SIG-M5 treated with dmso at 0.1 percent for 504 hours (cell line): ENCODE results near the gene UNC93A.
"Not testable (repeated sequence)": the region's sequence is repeated elsewhere in the genome, so short reads cannot be mapped to it uniquely, and the experiment has no call there.

Experiments
- DNase-seq: peaks from one replicate; lab custom pipeline; 2025; ENCODE audit not compliant: unreplicated experiment; lab: John Stamatoyannopoulos, UW

UNC93A gene

DNA sequence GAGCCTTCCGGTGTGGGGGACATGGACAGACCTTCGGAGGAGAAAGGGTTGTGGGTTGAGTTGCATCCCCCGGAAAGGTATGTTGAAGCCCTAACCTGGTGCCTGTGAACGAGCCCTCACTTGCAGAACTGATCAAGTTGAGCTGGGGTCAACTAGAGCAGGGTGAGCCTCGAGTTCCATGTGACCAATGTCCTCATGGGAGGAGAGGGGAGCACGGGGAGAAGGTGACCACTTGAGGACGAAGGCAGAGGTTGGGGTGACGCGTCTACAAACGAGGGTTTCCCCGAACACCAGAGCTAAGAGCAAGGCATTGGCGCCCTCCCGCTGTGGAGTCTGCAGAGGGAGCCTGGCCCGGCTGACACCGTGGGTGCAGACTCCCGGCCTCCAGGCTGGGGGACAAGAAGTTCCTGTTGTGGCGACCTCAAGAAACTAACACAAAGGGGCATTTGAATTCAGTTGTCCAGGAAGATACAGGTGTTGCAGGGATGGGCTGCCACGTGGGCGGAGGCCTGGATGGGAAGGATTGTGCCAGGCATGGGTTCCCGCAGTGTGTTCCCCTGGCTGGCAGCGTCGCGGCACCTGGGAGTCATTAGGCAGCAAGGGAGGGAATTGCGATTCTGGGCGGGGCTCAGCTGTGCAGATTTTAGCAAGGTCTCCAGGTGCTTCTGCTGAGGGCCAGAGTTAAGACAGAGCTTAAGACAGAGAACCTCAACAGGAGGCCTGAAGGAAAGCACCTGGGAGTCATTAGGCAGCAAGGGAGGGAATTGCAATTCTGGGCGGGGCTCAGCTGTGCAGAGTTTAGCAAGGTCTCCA is 20.4 kb upstream of the UNC93A start:
- DNase-seq, result no peak

DNA sequence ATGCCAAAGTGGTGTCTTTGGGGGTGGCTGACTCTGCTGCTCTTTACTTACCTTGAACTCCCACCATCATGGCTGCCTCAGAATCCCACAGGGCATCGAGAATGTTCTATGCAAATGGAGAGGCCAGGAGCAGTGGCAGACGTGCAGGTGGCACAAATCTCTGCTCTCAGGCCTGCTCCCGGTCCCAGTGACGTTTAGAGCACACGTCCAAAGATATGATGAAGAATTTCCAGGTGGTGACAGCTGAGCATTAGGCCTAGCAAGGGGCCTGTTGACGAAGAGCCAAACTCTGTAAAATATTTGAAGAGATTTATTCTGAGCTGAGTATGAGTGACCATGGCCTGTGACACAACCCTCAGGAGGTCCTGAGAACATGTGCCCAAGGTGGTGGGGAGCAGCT is 19.0 kb upstream of the UNC93A start:
- DNase-seq, result no peak

DNA sequence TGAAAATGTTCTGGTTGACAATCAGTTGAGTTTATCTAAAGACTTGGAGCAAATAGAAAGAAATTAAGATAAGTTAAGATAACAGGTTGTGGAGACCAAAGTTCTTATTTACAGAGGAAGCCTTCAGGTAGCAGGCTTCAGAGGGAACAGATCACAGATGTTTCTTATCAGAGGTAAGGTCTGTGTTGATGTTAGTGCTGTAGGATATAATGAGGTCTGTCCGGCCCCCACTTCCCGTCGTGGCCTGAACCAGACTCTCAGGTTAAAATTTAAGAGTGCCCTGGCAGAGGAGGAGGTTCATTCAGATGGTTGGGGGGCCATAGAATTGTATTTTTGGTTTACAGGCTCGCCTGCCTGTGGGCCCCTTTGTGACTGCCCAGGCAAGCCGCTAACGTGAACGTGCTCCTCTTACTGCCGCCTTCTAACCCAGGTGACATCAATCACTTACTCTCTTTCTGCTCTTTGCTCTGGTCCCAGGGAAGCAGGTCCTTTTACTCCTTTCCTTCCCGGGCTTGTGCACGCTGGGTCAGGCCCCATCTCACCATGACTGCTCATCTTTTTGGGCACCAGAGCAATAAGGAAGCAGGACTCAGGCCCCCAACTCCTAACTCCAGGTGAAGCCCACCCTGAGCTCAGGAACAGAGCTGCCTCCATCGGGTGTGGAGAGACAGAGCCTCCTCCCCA is 18.3 kb upstream of the UNC93A start:
- no peak for DNase-seq

DNA sequence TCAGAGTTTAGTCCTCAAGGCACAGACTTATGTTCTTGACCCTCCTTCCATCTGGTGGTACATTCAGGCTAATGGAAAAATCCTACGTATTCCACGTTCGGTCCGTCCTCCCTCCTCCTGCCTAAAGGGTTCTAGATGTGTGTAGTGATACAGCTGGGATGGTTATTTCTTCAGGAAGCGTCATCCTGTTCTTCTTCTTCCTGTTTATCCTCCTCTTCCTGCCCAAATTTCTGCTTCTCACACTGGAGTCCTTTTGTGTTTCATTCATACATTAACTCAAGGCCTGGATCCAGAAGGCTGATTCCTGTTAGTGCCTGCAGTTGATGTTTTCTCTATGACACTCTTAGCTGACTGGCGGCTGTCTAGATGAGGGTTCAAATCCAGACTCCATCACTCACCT is 16.8 kb upstream of the UNC93A start:
- no peak for DNase-seq

DNA sequence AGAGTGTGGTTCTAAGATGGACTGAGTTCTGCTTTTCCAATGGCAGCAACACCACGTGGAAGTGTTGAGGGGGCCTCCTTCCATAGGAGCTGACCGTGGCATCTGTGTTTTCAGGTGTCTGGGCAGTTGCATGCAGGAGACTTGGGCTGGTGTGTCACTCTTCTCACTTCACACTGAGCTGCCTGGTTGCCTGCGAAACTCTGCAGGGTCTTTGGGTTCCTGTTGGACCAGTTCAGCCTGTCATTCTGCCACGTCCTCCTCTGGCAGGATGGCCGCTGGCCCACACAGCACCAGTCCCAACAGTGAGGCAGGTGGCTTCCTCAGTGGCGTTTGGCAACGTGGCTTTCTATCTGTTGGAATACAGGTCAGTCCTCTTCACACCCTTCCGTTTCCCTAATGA is 16.1 kb upstream of the UNC93A start:
- no peak for DNase-seq

DNA sequence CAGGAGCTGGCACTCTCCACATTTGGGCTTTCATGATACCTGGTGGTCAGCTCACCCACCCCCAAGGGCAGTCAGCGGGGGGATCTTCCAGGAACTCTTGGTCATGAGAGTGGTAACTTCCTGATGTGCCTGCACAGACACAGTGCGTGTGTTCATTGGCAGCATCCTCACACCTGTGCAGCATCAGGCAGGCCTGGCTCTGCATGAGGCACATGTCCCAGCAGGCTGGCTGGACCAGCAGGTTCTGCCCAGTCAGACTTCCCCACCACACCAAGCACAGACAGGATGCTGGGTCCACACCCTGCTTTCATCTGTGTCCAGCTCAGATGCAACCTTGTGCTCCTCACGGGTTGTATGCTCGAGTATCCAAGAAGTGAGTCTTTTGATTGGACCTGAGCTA is 15.7 kb upstream of the UNC93A start:
- no peak for DNase-seq

DNA sequence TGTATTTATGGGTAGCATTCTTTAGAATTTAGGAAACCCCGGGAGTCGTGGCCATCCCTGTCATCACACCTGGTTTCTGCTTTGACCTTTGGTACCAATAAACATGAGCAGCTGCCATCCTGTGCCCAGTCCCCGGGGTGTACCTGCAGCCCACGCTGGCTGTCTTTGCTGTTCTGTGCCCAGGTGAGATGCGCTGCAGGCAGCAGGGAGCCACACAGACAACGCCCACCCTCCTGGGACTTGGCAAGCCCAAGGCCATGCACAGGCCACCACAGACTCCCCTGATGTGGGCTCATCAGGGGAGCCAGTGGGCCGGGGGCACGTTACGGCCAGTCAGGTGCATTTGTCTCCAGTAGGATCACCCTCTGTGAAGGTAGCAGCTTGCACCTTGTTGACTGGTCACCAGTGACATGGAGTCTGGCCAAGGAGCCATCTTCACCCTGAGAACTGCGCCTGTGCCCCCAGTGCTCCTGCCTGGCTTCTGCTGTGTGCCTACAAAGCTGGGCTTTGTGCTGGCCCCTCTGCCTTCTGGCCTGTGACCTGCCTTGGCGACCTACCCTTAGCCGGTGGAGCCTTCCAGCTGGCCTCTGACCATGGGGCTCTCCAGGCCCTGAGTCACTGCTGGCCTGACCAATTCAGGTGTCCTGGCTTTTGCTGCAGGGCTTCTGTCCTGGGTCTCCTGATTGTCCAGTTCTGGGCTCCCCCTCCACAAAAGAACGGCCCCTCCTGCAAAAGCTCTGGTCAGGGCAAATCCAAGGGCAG is 14.2 kb upstream of the UNC93A start:
- DNase-seq, result no peak

DNA sequence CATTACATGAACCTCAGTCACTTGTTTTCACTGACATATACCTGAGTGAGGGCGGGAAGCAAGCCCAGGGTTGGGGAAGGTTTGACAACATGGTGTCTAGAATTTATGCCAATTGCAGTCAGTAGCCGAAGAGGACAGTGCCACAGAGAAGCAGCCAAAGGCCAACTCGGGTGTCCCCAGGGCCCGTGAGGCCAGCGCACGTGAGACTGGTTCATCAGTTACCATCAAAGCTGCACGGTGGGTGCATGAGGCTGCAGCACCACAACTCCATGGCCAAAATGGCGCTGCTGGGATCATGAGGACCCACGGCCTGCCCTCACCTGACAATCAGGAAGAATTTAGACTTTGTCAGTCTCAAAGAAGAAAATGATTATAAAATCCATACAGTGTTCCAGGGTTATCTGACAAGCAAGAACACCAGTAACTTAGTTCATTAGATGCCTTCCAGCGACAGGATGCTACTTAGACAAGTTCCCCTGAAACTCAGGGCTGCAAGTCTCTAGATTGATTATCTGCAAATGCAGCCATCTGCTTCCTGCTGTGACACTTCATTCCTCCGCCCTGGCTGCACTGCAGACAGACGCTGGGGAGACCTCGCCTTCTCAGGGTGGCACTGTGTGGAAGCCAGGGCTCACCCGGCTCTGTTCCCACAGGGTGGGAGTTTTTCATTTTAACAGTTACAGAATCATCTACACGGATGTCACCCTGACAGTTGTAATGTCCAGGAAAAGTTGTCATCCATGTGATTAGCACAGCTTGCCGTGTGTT is 12.8 kb upstream of the UNC93A start:
- DNase-seq, result not testable (repeated sequence)

DNA sequence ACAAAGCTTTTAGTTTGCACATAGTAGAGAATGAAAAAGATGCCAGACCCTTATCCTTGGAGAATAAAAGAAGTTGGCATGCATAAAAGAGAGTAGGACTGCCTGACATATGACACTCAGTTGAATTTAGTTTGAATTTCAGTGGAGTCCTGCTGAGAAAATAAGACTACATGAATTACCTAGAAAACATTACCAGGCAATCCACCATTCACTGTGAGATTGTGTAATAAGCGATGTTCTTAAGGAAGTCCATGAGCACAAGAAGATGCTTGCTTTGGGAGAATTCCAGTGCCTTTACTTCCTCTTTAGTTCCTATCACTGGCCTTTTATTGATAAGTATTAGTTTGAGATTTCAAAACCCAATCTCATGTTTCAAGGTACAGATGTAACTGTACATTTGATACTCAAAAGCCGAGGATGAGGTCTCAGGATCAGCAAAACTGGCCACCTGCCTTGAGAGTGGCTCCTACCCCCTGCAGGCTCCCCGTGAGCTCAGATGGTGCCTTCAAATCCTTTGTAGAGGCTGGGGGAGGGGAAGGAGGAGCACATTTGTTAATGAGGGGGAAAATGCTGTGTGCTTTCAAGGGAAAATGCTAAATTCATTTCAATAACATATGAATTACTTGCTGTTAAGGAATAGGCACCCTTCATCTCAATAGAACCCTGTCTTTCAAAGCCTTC is 11.2 kb upstream of the UNC93A start:
- no peak for DNase-seq

DNA sequence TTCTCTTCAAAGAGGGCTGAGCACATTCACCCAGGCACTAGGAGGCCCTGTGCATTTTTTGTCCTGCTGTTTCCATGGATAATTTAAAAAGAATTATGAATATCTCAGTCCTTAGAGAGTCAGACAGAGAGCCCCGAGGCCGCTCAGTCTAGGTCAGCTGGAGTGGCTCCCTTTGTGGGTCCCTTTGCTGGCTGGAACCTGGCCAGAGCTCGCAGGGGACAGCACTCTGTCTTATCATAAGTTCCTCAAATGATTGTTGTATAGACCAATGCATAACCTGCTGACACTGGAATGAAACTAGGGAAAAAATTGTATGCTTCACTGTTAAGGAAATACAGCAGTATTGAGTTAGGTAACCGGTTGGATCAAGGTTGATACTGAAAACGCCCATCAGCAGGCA is 10.6 kb upstream of the UNC93A start:
- DNase-seq, result not testable (repeated sequence)

DNA sequence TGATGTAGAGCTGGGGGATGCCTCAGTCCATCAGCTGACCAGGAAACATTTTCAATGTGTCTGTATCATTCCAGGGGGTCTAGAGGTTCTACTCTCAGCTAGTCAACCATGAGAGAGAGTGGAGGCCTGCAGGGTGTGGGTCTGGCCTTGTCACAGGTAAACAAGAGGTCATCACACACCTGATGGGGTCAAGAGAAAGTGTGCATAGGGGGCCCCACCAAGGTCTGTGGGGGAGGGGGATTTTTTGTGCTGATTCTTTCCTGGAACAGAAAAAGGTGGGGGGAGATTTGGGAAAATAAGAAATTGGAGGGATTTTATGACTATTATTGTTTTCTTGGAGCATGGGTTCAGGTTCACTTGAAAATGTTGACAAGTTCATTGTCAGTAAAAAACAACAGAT is 8.9 kb upstream of the UNC93A start:
- DNase-seq, result no peak

DNA sequence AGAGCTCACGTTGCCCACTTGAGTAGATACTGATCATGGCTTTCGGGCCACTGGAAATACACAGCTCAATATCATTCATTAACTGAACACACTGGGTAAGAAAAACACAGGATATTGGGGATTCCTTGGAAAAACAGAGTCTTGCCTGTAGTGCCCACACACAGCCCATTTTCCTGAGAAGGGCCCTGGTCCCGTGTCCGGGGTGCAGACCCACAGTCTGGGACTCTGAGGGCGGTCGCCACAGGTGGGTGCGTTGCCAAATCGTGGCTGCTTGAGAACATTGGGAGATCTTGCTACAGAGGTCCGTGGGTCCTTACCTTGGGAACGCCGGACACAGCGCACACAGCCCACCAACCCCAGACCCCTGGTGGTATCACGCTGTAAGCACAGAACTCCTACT is 6.5 kb upstream of the UNC93A start:
- DNase-seq, result not testable (repeated sequence)

DNA sequence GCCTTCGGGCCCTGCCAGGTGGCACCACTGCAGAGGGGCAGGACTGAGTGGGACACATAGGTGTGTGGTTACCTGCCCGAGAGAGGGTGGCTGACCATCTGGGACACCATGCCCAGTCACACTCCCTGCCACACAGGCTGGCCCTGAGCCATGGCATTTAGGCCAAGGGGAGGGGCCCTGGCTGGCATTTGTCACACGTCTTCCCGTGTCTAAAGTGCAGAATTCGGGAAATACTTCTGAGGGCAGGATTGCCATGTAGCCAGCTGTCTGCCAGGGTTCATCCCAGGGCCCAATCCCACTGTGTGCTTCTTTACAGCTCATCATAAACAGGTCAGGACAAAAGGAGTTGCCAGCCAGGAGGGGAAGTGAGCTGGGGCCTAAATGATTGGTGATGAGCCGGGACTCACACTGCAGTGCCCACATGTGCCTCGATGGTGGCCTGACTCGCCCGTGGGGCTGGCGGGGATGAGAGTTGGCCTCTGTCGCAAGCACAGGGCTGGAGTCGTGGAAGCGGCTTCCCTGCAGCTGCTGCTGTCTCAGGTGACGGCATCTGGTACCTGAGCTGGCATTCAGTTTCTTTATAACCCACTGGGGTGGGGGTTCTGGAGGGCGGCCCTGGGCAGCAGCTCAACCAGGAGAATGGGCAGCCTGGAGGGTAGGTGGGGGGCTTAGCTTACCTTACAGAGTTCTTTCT is 5.9 kb upstream of the UNC93A start:
- no peak for DNase-seq

DNA sequence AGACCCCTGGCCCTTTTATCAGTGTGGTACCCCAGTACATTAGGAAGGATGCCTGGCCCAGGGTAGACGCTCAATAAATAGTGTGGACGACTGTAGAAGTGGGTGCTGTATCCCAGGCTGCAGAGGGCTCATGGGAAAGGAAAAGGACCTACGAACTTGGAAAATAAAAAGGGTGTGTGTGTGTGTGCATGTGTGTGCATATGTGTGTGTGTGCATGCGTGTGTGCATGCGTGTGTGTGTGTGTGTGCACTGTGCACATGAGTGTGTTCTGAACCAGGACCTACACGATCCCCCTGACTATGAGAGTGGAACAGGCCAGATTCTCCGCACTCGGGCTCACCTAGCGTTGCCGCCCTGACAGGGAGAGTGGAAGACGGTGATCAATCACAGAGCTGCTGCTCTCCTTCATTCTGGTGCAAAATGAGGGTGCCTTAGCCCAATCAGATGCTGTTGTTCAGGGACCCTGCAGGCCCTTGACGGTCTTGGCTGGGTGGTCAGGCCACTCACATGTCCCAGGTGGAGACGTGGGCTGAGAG is 3.5 kb upstream of the UNC93A start:
- no peak for DNase-seq

DNA sequence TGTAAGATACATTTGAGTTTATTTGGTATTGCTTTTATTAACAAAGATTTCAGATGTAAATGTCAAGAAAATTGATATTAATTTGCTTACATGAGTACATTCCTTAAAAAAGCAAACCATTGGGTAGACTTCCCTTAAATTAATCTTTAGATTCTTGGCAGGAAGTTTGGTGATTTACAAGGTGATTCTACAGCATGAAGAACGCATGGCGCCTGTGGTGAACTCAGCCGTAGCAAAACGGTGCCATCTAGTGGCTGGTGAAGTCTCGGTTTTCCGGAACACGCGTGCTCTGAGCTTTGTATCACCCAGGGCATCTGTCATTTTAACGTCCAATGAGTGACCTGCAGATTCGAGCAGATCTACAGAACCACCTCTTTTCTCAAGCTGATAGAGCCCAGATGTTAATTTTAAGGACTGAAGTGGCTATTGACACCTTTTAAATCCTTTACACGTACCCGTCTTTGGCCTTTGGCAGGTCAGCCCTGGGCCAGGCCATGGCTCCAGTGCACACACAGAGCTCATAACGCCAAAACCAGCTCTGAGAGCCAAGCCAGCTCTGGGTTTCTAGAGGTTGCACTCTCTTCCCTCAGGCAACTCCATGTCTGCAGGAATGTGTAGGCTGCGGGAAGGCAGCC is 2.4 kb upstream of the UNC93A start:
- DNase-seq, result peak; percentile 1

DNA sequence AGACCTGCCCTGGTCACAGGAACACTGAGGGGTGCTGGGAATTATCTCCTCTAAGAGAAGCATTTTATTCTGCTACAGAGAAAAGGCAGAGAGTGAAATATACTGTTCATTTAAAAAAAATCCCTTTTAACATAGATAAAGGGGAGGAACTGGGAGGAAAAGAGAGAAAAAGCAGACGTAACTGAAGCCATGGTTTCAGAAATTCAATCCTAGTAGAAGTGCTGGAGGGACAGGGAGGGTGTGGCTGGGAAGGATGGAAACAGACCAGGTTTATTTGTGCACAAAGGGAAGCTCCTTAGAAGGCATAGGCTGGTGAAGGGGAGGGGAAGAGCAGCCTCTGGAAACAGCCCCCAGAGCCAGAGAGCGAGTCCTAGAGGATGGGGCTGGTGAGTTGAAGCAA is 1.8 kb upstream of the UNC93A start:
- DNase-seq, result not testable (repeated sequence)

DNA sequence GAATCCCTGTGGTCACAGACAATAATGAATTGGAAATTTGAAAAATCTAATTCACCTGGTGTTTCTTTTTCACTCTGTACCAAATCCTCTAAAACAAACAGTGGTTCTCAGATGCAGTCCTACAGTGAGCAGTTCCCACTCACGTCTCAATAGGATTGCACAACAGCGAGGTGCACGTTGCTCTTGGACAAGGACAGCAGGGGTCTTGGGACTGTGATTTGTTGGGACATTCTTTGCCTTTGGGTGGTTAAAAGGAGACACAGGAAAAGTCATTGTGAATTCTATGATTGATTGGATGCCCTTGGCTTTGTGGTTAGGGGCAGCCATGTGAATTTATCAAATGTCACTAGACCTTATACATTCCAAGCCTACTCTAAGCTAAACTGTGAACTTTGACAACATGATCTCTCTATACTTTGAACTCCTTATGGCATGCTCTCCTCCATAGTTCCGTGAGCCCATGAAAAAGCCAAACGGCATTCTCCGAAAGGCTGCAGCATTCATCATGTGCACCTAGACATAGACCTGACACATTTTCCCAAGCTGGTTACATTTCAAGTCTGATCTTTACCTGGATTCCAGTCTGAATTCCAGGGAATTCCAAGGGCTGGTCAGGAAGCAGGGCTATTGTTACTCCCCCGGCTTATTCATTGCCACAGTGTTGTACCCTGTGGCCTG is 647 bp downstream of the UNC93A start:
- DNase-seq, result no peak

DNA sequence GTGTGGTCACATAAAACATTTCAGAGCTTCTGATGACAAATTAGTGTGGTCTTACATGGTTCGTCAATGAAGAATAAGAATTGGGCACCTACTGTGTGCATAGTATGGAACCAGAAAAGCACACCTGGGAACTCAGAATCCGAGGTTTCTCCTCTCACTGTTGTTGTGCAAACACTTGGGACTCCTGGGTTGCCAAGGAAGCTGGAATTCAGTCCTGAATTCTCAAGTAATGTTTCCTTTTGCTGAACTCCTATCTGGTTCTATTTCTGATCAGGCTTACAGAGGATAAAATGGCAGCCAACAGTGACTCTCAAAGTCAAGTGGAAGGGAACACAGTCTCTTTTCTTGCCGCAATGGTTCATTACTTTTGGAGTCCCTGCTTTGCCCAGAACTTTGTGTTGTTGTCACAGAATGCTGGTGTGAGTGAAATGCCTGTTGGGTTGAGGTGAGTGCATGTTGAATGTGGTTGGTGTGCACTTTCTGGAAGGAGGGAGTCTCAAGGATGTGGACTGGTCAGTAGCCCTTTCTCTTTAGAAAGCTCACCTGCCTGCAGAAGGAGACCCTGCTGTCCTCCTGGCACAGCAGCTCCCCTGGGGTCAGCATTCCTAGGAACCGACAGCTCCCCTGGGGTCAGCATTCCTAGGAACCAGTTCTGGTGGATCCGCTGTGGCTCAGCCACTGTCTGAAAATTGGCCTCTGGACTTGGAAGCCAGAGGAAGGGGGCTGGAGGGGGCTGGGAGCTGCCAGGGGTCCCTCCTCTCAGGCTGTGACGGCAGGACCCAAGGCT is 1.4 kb downstream of the UNC93A start:
- DNase-seq, result no peak
